LNCAP (cell line): ENCODE results near the gene PCAT7.

Experiments
- CTCF ChIP-seq: fragments of 450-650 bp; IDR thresholded peaks from 2 replicates; pipeline ENCODE4 v1.5.1; 2017; ENCODE audit warnings: mild to moderate bottlenecking

PCAT7 gene

GRCh38 chr9:94554439-94555331 lies at the start of gene PCAT7:
TSS of gene PCAT7 (plus strand) at chr9:94555083.
- peak; percentile 65 for TF ChIP-seq CTCF

- TF ChIP-seq CTCF, result no peak
Observed at GRCh38 chr9:94507531-94508258, 47.2 kb upstream of the PCAT7 start.

- TF ChIP-seq CTCF, result no peak
Observed at GRCh38 chr9:94511134-94511954, 43.5 kb upstream of the PCAT7 start.

DNA sequence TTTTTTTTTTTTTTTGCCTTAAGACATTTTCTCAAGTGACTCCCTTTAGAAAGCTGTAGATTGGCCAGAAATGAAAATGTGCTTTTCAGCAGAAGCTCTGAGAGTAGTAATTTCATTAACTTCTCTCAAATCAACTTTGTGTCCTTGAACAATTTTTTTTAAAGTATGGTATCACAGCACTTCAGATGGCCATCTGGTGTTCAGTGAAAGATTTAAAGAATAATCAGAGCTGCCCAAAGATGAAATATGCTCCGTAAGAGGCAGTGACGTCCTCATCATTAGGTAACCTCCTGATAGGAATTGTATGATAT lies 43.0 kb upstream of the PCAT7 start:
- TF ChIP-seq CTCF, result no peak

DNA sequence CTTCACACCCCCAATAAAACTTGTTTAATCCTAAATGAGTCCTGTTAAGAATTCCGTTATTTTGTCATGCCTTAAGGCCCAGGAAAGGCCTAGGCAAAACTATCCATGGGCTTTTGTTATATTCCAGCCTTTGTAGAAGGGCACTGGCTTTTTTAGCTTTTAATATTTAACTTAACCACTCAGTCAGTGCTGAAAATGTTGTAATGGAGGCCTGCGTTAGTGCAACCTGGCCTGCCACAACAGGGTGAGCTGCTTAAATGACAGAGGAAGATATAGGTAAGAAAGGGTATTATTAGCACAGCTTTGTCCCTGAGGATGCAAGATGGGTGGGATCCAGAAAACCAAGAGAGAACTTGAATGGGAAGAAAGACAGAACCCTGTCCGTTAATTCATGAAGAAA lies 40.2 kb upstream of the PCAT7 start:
- TF ChIP-seq CTCF, result no peak

GRCh38 chr9:94517254-94517653 lies 37.6 kb upstream of the PCAT7 start:
- TF ChIP-seq CTCF, result no peak

DNA sequence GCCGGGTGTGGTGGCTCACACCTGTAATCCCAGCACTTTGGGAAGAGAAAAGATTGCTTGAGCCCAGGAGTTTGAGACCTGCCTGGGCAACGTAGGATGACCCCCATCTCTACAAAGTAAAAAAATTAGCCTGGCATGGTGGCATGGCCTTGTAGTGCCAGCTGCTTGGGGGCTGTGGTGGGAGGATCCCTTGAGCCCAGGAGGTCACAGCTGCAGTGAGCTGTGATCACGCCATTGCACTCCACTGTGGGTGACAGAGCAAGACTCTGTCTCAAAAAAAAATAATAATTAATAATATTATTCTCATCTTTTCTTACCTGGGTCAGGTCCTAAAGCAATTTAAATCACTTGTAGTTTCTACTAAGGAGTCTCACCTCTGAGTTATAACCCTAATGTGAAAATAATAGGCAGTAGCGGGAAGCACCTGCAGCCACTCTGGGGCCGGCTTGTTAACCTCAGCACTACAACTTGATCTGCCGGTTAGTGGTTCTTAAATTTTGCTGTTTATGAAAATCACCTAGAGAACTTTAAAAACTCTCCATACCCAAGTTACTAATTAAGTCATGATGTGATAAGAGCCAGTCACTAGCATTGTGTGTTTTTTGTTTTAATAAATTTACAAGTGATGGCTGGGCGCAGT lies 29.4 kb upstream of the PCAT7 start:
- no peak for TF ChIP-seq CTCF
